ENCODE results near the gene TMC5.

GRCh38 chr16:19458722-19459379, 41.2 kb downstream of the TMC5 start:
- TF ChIP-seq CTCF (IDR thresholded peaks at IDR 0.05) (no peak), POLR2A (IDR thresholded peaks at IDR 0.05) (no peak)

Measured in esophagus squamous epithelium (tissue), 4 donors.